Measurements from ENCODE around the gene SP2.

DNA sequence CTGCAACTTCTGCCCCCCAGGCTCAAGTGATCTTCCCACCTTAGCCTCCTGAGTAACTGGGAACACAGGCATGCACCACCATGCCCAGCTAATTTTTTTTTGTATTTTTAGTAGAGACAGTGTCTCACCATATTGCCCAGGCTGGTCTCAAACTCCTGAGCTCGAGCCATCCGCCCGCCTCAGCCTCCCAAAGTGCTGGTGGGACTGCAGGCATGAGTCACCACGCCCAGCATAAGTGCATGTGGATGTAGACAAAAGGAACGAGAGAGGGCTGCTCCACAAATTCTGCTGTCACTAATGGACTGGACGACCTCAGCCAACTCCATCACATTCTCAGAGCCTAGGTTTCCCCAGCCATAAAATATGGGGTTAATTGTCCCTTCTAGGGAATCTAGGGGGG is 7.7 kb upstream of the SP2 start:
- TF ChIP-seq POLR2A (IDR thresholded peaks at IDR 0.05; ENCODE audit: low read length) (no peak), GATA1 (IDR thresholded peaks at IDR 0.05; ENCODE audit: low read depth, low read length) (no peak)
